GM06990 (cell line): Measurements from ENCODE around the gene ZNF844.

ENCODE experiments used
- DNase-seq: peaks from one replicate; pipeline ENCODE4 v3.0.0-alpha.2; 2011; ENCODE audit not compliant: insufficient read length; ENCODE audit errors: extremely low read depth
- H3K27me3 ChIP-seq: replicated peaks from 2 replicates; pipeline ENCODE4 v1.6.0; 2011; ENCODE audit warnings: low read length; ENCODE audit not compliant: control insufficient read depth, insufficient read depth
- H3K36me3 ChIP-seq: 2 replicates; pipeline ENCODE4 v1.5.1; 2011; ENCODE audit warnings: low read length; ENCODE audit not compliant: control insufficient read depth, insufficient read depth
- H3K4me3 ChIP-seq: replicated peaks from 2 replicates; pipeline ENCODE4 v1.5.1; 2011; ENCODE audit warnings: low read depth, mild to moderate bottlenecking, control low read depth, low read length
- TF ChIP-seq, protein P1 (sequence below): IDR thresholded peaks from 2 replicates; pipeline ENCODE4 v1.5.1; 2011; ENCODE audit warnings: low read length, control low read depth, mild to moderate bottlenecking, inconsistent platforms; ENCODE audit not compliant: insufficient read depth, poor library complexity, severe bottlenecking

Gene ZNF844

DNA sequence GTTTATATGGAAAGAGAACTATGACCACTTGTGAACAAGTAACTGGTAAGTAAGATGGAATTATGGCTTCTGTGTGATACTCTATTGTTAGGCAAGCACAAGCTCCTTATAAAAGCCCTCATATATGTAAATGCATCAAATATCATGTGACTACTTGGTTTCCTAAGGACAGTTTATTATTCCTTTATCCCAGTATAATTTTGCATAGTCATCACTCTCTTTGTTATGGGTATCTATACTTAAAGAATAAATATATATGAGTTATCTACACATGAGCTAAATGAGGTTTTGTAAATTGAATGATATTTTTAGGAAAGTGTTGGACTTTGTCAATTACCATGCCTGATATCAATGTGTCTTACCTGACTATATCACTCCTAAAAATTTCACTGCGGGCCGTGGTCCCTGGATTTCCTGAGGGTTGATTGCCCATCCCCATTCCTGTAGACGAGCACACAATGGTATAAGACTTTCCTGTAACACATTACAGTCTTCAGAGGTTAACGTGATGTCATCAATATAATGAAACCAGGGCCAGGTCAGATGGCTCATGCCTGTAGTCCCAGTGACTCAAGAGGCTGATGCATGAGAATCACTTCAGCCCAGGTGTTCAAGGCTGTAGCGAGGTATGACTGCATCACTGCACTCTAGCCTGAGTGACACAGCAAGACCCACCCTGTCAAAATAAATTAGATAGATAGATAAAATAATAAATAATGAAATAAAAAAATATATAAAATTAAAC is 20.7 kb downstream of the ZNF844 start:
- Histone ChIP-seq H3K4me3 (no peak overlapping the region), H3K27me3 (no peaks in the 10 kb centered on the region), H3K36me3 (no peaks in the 10 kb centered on the region)
- TF ChIP-seq, protein P1, sequence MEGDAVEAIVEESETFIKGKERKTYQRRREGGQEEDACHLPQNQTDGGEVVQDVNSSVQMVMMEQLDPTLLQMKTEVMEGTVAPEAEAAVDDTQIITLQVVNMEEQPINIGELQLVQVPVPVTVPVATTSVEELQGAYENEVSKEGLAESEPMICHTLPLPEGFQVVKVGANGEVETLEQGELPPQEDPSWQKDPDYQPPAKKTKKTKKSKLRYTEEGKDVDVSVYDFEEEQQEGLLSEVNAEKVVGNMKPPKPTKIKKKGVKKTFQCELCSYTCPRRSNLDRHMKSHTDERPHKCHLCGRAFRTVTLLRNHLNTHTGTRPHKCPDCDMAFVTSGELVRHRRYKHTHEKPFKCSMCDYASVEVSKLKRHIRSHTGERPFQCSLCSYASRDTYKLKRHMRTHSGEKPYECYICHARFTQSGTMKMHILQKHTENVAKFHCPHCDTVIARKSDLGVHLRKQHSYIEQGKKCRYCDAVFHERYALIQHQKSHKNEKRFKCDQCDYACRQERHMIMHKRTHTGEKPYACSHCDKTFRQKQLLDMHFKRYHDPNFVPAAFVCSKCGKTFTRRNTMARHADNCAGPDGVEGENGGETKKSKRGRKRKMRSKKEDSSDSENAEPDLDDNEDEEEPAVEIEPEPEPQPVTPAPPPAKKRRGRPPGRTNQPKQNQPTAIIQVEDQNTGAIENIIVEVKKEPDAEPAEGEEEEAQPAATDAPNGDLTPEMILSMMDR: no peak
- no peak for DNase-seq

DNA sequence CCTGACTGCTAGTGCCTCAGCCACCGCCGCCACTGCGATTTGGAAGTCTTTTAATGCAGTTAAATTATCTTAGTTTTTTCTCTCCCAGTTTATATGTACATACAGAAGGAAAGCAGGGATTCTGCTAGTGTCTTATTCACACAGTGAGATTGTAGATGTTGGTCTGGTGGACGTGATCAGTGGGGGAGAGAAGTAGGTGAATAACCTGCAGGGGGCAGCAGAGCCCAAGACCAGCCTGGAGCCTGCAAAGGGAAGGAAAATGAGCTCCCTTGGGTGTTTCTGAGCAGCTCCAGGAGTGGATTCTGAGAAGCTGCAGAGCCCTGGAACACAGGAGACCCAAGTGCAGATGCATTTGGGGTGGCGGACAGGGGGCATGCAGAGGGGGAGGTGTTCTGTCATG is 26.3 kb downstream of the ZNF844 start:
- Histone ChIP-seq H3K4me3 (no peak overlapping the region), H3K36me3 (no peaks in the 10 kb centered on the region)
- DNase-seq: peak; percentile 51

DNA sequence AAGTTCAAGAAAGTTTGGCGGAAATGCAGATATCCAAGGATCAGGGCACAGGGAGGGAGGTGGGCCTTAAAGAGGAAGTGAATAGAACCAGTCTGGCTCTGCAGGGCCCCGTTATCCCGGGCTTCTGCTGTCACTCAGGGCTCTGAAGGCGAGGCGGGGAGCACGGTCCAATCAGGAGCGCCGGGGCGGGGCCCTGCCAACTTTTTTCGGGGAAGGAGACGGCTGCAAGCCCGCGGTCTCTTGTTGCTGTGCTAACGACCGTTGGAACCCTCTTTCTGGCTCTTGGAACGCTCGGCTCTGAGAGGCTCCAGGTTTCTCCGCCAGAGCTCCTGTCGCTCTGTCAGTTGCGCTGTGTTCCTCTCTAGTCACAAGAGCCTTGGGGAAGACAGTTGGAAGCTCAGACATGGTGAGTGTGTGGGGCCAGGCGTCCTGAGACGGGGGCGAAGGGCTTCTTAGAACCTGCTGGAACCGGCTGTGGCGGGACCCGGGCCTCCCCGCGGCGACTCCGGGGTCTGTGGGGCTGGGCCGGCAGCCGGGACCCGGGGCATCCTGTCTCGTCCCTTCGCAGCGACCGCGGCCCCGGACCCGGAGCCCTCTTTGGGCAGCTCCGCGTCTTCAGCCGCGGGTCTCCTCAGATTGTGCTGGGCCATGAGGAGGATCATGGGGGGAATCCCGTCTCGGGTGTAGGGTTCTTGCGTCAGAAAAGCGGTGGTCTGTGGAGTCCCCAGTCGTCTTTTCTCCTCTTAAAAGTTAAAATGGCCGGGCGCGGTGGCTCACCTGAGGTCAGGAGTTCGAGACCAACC is 27.7 kb downstream of the ZNF844 start:
- peak overlapping the region; percentile 71 for H3K4me3 ChIP-seq
- peak; percentile 88 for DNase-seq
- no peaks in the 10 kb centered on the region for H3K27me3 ChIP-seq
- TF ChIP-seq, protein P1: no peak
- H3K36me3 ChIP-seq: no peaks in the 10 kb centered on the region

More for the DNA sequence above, 26.3 kb downstream of the ZNF844 start:
- TF ChIP-seq, protein P1: peak; percentile 78
- no peaks in the 10 kb centered on the region for H3K27me3 ChIP-seq

DNA sequence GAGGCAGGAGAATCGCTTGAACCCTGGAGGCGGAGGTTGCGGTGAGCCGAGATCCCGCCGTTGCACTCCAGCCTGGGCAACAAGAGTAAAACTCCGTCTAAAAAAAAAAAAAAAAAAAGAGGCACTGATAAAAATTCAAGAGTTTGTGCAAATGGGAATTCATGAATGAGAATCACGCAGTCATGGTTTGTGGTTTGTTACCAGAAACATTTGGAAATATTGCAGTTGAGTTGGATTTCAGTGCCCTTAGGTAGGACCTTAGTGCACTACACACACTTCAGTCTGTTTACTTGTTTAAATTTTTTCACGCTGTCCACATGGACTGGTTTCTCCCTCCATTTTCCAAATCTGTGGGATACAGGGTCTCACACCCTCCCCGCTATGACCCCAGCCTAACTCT is 28.4 kb downstream of the ZNF844 start:
- Histone ChIP-seq H3K27me3 (no peaks in the 10 kb centered on the region), H3K36me3 (no peaks in the 10 kb centered on the region), H3K4me3 (peak overlapping the region; percentile 71)
- TF ChIP-seq, protein P1: no peak
- no peak for DNase-seq

DNA sequence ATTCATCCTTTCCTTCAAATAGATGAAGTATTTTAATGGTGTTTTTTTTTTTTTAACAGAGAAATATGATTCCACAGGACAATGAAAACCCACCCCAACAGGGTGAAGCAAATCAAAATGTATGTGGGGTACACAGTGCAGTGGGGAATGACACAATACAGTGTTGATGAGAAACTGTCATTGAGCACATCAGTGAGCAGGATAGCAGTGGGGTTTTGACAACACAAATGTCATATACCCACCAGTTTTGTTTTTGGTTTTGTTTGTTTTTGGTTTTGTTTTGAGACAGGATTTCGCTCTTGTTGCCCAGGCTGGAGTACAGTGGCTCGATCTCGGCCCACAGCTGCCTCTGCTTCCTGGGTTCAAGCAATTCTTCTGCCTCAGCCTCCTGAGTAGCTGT is 29.2 kb downstream of the ZNF844 start:
- no peaks in the 10 kb centered on the region for H3K36me3 ChIP-seq
- peak overlapping the region; percentile 12; the same call in 1 of the 2 replicates for H3K4me3 ChIP-seq
- H3K27me3 ChIP-seq: no peaks in the 10 kb centered on the region
- TF ChIP-seq, protein P1: no peak
- DNase-seq: no peak
